Ecto neural progenitor cell (in vitro differentiated cells): ENCODE measurements around the gene TMEM239.
A peak's percentile ranks its signal among the peaks of the same experiment; 100 is the strongest.
"Not testable (repeated sequence)": the region's sequence is repeated elsewhere in the genome, so short reads cannot be mapped to it uniquely, and the experiment has no call there.

Source experiments
- DNase-seq: peaks from one replicate; pipeline ENCODE4 v3.0.0-alpha.2; 2018; ENCODE audit warnings: low spot score

The TMEM239 gene

GRCh38 chr20:2799688-2800520, 16.3 kb upstream of the TMEM239 start:
- peak; percentile 68 for DNase-seq

DNA sequence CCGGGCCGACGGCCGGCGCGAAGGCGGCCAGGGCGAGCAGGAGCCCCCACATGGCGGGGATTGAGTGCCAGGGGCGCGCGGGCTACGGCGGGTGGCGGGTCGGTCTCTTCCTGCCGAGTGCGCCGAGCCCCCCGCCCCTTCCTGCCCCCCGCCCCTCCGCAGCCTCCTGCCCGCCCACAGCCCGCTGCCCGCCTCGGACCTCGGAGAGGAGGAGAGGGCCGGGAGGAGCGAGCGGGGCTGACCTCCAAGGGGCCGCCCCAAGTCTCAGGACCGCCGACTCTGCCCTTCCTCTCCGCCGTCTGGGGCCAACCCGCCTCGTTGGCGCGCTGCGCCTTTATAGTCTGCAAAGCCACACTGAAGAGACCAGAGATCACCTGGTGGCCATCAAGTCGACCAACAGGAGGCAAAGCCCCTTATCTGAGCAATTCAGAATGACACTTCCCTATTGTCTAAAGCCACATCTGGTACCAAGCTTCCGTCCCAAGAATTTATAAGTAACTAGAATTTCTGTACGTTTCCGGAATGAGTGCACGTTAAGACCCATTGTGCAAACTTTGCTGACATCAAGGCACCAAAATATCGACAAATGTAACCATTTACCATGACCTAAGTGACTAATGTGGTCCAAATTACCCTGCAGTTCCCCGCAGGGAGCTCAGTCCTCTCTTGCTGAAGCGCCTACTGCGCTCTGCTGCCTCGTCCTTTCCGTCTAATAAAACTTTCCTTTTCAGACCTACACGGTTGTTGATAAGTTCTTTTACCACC, 15.5 kb upstream of the TMEM239 start, which contains the start of gene CPXM1:
CPXM1 (minus strand) TSS at position 107 of the 765 bp plus-strand sequence; CDS start at position 52, 55 bp downstream.
- peak; percentile 85 for DNase-seq

DNA sequence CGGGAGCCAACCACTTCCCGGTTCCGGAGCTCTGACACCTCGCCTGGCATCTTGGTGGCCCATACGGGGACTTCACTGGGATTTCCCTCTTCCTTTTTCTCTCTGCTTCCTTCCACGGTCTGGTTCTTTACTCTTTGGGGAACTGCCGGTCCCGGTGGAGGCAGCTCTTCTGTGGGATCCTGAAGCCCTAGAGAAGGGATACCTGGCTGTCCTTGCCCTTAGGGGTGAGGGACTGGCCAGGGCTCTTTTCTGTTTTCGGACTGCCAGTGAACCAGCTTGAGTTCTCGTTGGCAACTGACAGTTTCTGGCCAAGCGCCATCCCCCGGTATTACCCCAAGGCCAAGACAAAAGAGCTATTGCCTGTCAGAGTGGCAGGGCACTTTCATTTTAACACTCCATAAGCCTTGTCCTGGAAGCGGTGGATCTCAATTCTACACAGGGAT, 14.9 kb upstream of the TMEM239 start:
- no peak for DNase-seq

DNA sequence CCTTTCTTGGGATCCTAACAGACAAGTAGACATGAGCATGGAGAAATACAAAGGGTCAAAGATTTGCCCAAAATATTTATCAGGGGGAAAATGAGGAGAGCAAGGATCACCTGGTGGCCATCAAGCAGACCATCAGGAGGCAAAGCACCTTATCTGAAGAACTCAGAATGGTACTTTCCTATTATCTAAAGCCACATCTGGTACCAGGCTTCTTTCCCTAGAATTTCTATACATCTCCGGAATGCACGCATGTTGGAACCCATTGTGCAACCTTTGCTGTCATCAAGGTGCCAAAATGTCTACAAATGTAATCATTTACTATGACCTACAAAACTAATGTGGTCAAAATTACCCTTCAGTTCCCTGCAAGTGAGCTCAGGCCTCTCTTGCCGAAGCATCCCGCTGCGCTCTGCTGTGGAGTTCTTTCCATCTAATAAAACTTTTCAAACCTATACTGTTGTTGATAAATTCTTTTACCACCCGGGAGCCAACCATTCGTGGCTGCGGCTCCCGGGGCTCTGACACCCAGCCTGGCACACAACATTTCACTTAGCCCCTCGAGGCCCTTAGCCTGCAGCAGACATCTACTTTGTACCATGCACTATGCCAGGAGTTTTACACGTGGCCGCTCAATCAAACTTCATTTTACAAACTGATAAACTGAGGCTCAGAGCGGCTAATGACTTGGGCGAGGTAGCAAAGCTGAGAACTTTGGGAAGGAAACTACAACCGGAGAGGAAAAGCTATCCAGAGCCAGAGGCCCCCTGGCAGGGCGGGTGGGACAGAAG, 11.9 kb upstream of the TMEM239 start:
- DNase-seq, result no peak

DNA sequence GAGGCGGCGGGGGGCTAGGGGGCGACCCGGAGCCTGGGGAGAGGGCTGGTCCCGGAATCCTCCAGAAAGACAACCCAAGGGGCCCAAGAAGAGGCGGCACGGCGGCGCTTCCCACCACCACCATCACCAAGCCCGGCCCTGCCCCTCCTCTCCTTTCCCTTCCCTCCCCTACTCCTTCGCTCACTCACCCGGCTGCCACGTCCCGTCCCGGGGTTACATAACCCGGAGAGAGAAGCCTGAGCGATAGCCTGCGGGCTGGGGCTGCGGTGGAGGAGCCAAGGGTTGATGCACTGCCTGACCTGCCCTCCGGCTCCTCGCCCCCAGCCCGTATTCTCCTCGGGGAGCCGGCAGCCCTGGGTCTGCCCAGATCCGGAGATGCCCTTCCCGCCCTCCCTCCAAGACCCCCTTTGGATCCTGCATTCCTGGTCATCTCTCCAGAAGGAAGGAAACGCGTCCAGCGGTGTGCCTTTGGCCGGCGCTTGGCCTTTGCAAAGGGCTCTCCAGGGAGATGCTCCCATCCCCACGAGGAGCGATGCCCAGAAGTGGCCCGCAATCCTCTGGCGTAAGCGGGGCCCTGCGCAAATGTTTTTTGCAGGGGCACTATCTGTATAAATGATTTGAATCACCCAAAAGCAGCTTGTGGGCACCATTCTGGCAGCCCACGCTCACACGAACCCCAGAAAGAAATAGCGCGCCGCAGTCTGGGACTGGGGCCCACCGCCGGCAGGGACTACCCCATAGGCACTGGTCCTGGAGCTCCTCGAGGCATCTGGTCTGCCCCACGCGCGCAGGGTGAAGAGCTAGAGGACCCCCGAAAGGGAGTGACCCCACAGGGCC, 11.1 kb upstream of the TMEM239 start:
- peak; percentile 66 for DNase-seq

GRCh38 chr20:2805689-2806350, 10.3 kb upstream of the TMEM239 start:
- no peak for DNase-seq

- DNase-seq, result no peak
Observed at GRCh38 chr20:2806351-2806701, 9.8 kb upstream of the TMEM239 start.

DNA sequence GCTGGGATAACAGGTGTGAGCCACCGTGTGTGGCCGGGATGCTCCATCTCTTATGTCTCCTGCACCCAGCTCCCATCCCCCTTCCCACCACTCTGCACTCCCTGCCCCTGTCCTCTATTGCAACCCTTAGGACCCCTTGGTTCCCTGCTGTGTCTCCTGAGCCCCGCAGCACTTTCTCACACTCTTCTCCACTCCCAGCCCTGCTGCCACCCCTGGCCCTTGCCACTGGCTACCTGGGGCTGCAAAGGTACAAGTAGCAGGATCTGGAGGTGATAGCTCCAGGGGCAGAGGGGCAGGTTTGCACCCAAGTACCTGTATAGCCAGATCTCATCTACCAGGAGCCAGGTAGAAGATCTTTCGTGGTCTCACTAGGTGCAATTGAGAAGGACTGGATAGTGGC, 9.1 kb upstream of the TMEM239 start:
- DNase-seq, result no peak

DNA sequence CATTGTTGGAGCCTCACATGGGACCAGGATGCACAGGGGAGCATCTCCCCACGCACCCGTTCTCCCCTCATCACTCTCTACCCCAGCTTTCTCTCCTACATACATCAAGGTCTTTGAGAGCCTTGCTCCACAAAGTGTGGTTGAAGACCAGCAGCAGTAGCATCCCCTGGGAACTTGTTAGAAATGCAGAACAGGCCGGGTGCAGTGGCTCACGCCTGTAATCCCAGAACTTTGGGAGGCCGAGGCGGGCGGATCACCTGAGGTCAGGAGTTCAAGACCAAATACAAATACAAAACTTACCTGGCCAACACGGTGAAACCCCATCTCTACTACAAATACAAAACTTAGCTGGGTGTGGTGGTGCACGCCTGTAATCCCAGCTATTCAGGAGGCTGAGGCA, 8.2 kb upstream of the TMEM239 start:
- not testable (repeated sequence) for DNase-seq

- no peak for DNase-seq
Observed at GRCh38 chr20:2809690-2810089, 6.5 kb upstream of the TMEM239 start.

DNA sequence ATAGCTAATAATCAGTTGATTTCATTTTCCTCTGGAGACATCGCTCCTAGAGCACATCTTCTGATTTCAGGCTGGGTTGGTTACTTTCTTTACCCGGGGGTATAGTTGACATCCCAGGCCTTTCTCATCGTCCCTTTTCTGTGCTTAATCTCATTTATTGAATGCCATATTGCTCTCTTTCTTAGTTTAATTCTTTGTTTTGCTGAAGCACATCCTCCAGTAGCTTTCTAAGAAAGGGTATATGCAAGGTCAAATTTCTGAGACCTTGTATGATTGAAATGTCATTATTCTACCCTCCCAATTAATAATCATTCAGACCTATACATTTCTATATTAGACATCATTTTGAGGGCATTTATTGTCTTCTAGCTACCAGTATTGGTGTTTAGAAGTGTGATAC, 4.0 kb upstream of the TMEM239 start:
- DNase-seq, result no peak

GRCh38 chr20:2814076-2814475, 2.1 kb upstream of the TMEM239 start:
- no peak for DNase-seq

GRCh38 chr20:2814587-2815051, 1.5 kb upstream of the TMEM239 start, which contains the start of gene C20orf141:
Gene C20orf141, plus strand, starts transcription at chr20:2814987. Its CDS starts 198 bp downstream, at chr20:2815185.
- no peak for DNase-seq

DNA sequence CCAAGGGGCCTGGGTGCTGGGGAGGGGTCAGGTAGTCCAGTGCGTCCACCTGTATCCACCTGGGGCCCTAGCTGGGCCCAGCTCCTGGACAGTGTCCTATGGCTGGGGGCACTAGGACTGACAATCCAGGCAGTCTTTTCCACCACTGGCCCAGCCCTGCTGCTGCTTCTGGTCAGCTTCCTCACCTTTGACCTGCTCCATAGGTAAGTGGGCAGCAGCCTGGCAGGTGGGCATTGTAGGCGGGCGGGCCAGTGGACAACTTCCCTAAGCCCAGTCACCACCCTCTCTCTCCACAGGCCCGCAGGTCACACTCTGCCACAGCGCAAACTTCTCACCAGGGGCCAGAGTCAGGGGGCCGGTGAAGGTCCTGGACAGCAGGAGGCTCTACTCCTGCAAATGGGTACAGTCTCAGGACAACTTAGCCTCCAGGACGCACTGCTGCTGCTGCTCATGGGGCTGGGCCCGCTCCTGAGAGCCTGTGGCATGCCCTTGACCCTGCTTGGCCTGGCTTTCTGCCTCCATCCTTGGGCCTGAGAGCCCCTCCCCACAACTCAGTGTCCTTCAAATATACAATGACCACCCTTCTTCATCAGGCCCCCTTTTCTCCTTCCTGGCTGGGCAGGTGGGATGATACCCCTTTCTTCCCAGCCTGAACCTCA, 793 bp upstream of the TMEM239 start:
- DNase-seq, result no peak

- no peak for DNase-seq
Observed at GRCh38 chr20:2816583-2817340, 598 bp downstream of the TMEM239 start.

DNA sequence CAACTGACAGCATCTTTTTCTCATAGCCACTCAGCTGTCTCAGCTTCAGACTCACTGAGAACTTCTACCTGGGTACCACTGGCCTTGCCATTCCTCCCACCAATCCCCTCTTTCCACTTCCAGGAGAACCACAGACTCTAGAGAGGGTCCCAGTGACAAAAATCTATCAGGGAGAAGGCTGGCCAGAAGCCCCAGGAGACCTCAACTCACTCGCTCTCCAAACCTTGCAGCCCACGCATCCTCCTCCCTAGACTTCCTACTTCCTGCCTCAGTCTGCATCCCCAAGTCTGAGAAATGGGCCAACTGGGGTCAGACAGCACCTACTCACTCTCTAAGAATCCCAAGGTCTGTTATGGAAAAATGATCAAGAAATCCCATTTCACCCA, 1.2 kb downstream of the TMEM239 start:
- no peak for DNase-seq

- DNase-seq, result no peak
Observed at GRCh38 chr20:2817891-2818595, 1.9 kb downstream of the TMEM239 start.

DNA sequence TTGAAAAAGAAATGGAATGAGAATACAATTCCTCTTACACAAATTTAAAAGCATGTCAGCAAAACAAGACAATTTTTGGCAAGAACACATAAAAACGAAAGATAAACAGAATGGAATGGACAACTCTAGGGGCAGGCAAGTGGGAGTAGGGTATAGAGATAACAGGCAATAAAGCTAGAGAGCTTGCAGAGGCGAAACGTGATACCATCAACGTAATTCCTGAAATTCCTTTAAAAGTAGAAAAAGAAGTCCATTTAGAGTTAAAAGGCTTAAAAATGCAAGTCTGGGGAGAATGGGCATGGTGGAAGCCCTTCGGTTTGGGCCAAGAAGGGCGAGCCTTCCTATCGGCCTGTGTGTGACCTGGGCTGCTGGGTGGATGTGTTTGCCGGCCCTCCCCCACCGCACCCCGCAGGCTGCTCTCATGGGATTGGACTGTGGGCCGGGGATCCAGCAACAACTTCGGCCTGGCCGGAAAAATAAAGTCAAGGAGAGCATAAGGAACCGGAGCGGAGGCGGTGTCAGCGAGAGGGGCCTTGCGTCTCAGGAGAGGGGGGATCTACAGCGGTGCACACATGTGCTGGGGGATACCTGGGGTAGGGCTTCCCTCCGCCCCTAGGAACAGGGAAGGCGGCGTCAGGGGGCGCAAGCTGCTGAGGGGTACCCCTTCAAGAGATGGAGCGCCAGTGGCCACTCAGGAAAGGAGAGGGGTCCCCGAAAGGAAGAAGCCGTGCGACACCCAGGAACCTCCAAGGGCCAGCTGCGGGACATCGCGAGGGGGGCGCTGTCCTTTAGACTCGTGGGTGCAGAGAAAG, 4.1 kb downstream of the TMEM239 start:
- DNase-seq, result no peak
